Fibroblast of mammary gland (primary cell): Measurements from ENCODE around the gene NFATC1.

Experiments
- DNase-seq: peaks from one replicate; pipeline ENCODE4 v3.0.0-alpha.2; 2010; ENCODE audit warnings: low read depth
- H3K4me3 ChIP-seq: 2 replicates; pipeline ENCODE4 v1.5.1; 2011; ENCODE audit warnings: low read depth, mild to moderate bottlenecking, low read length, moderate library complexity; ENCODE audit not compliant: control insufficient read depth
- TF ChIP-seq, protein P1 (sequence below): conservative IDR thresholded peaks from 2 replicates; pipeline ENCODE4 v1.5.1; 2011; ENCODE audit warnings: low read depth, low read length, inconsistent platforms; ENCODE audit not compliant: control insufficient read depth, insufficient read depth

Gene NFATC1

GRCh38 chr18:79452190-79452990 is 56.7 kb downstream of the NFATC1 start:
- H3K4me3 ChIP-seq = no peak overlapping the region
- no peak for DNase-seq
- TF ChIP-seq, protein P1, sequence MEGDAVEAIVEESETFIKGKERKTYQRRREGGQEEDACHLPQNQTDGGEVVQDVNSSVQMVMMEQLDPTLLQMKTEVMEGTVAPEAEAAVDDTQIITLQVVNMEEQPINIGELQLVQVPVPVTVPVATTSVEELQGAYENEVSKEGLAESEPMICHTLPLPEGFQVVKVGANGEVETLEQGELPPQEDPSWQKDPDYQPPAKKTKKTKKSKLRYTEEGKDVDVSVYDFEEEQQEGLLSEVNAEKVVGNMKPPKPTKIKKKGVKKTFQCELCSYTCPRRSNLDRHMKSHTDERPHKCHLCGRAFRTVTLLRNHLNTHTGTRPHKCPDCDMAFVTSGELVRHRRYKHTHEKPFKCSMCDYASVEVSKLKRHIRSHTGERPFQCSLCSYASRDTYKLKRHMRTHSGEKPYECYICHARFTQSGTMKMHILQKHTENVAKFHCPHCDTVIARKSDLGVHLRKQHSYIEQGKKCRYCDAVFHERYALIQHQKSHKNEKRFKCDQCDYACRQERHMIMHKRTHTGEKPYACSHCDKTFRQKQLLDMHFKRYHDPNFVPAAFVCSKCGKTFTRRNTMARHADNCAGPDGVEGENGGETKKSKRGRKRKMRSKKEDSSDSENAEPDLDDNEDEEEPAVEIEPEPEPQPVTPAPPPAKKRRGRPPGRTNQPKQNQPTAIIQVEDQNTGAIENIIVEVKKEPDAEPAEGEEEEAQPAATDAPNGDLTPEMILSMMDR = no peak

- TF ChIP-seq, protein P1 = no peak
- DNase-seq = no peak
- no peak overlapping the region for H3K4me3 ChIP-seq
These were observed 57.4 kb downstream of the NFATC1 start for GRCh38 chr18:79452991-79453645.

DNA sequence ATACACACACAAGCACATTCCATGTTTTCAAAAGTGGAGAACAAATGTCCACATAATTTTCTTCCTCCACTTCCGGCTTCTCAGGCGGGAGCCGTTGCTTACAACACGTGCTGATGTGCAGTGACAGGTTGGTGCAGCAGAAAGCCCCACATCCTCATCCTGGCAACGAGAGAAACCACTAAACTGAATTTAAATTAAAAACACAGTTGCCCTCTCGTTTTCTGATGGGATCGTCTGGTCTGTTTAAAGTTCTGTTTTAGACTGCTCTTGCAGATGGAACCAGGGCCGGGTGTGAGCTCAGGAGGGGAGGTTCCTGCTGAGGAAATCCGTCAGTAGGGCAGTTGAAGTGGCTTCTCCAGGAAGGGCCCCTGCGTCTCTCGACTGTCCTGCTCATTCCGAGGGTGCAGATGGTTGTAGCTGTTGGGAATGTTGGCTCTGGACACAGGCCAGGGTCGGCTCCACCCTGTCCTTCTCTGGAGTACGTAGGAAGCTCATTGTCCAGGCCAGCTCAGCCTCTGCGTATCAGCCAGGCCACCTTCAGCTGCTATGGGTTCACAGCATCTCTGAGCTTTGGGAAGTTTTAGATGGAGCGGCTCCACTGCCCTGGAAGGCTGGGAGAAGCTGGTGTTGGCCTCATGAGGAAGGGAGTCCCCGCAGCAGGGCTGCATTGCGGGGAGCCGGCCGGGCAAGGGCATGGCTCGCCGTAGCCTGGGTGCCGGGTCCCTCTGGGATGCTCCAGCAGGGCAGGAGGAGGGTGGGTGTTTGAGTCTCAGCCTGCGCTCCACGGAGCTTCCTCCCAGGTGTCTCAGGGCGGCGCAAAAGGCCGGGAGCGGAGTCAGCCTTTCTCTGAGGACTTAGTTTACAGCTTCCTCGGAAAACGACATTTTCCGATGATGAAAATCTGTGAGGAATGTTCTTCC is 58.3 kb downstream of the NFATC1 start:
- TF ChIP-seq, protein P1 = no peak
- DNase-seq = peak; percentile 32
- H3K4me3 ChIP-seq = no peak overlapping the region

DNA sequence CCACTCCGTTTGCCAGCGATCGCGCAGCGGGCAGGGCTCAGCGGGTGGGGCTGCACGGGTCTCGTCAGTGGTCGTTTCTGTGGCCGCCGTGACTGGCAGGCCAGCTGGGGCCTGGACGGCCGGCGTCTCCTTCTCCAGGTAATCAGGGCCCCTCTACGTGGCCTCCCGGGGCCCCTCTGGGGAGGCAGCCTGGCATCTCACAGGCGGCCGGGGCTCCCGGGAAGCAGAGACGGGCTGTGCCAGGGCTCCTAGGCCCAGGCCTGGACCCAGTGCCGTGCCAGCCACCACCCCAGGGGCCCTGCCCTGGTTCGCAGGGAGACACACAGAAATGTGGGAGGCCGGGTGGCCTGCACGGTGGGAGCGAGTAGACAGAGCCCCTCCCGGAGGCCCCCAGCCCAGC is 59.5 kb downstream of the NFATC1 start:
- TF ChIP-seq, protein P1 = no peak
- DNase-seq = no peak
- H3K4me3 ChIP-seq = no peak overlapping the region

DNA sequence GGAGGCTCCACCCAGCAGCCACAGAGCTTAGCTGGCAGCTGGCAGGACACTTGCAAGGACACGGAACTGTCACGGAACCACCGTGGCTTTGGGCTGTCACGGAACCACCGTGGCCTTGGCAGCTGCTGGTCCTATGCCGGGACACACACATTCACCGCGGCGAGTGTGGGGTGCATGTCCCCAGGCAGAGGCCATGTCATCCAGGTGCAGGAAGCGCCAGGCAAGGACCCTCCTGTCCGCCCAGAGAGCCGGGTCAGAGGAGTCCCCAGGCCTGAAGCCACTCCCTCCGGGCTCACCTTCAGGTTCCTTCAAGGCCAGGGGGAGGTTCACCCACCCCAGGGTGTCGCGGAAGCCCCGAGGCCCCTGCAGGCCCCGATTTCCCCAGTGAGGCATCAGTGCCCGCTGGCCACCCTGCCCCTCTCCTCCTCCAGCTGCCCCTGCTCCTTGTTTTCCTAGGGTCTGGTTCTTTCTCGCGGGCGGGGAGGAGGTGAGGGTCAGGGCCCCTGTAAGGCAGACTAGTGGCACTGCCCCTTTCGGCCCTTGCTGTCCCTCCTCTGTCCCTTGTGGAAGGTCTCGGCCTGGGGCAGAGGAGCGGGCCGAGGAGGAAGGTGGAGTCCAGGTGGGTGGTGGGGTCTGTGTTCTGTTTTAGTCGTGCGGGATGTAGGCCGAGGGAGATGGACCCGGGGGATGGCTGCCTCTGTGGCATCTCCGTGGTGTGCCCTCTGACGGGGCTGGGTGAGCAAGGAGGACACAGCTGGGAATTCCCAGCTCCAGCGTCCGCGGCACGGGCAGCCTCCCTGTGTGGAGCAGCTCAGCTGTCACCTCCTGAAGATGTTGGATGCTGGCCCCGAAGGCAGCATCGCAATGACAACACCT is 60.6 kb downstream of the NFATC1 start:
- no peak for DNase-seq
- TF ChIP-seq, protein P1 = no peak
- no peak overlapping the region for H3K4me3 ChIP-seq

GRCh38 chr18:79457239-79457638 is 61.5 kb downstream of the NFATC1 start:
- TF ChIP-seq, protein P1 = no peak
- no peak for DNase-seq
- no peak overlapping the region for H3K4me3 ChIP-seq
